GM12864 (cell line): ENCODE data around the gene KIAA0825.
"Not testable (repeated sequence)": the region's sequence is repeated elsewhere in the genome, so short reads cannot be mapped to it uniquely, and the experiment has no call there.

ENCODE experiments used
- DNase-seq: peaks from one replicate; pipeline ENCODE4 v3.0.0-alpha.2; 2011; ENCODE audit warnings: low read depth
- H3K4me3 ChIP-seq: 2 replicates; pipeline ENCODE4 v1.5.1; 2011; ENCODE audit warnings: mild to moderate bottlenecking, low read depth, low read length, control low read depth
- CTCF ChIP-seq: IDR thresholded peaks from 2 replicates; pipeline ENCODE4 v1.5.1; 2011; ENCODE audit warnings: low read depth, mild to moderate bottlenecking, moderate library complexity, low read length, control low read depth, inconsistent platforms; ENCODE audit errors: missing control alignments

KIAA0825 gene

GRCh38 chr5:94154672-94155071, 463.7 kb downstream of the KIAA0825 start:
- DNase-seq, result no peak
- no peak overlapping the region for H3K4me3 ChIP-seq
- no peak for TF ChIP-seq CTCF

- no peak for DNase-seq
- no peak for TF ChIP-seq CTCF
- H3K4me3 ChIP-seq, result no peak overlapping the region
Observed at GRCh38 chr5:94153736-94154450, 464.5 kb downstream of the KIAA0825 start.

- not testable (repeated sequence) for H3K4me3 ChIP-seq, DNase-seq
Observed at GRCh38 chr5:94143621-94144020, 474.8 kb downstream of the KIAA0825 start.

- no peak for DNase-seq
- H3K4me3 ChIP-seq, result no peak overlapping the region
- no peak for TF ChIP-seq CTCF
Observed at GRCh38 chr5:94140300-94140699, 478.1 kb downstream of the KIAA0825 start.

GRCh38 chr5:94130077-94130476, 488.3 kb downstream of the KIAA0825 start:
- TF ChIP-seq CTCF, result no peak
- DNase-seq, result no peak
- H3K4me3 ChIP-seq, result no peak overlapping the region

- TF ChIP-seq CTCF, result no peak
- no peak for DNase-seq
- H3K4me3 ChIP-seq, result no peak overlapping the region
Observed at GRCh38 chr5:94125107-94125506, 493.3 kb downstream of the KIAA0825 start.

- DNase-seq, H3K4me3 ChIP-seq: not testable (repeated sequence)
Observed at GRCh38 chr5:94116317-94116716, 502.1 kb downstream of the KIAA0825 start.

GRCh38 chr5:94113087-94113486, 505.3 kb downstream of the KIAA0825 start:
- H3K4me3 ChIP-seq, result no peak overlapping the region
- DNase-seq, result no peak
- no peak for TF ChIP-seq CTCF
